Stimulated activated CD4-positive, alpha-beta T cell treated with anti-CD3 and anti-CD28 coated beads, TNF-alpha, amount 100 ng/mL, for 24 hours (primary cell): ENCODE data around the gene STMND1.
"Not testable (repeated sequence)": the region's sequence is repeated elsewhere in the genome, so short reads cannot be mapped to it uniquely, and the experiment has no call there.

Experiments
- DNase-seq, 3 experiments: peaks; one replicate each; pipeline ENCODE4 v3.0.0-alpha.2; 2020; ENCODE audit warnings: low read depth in 3 of 3

STMND1 gene

DNA sequence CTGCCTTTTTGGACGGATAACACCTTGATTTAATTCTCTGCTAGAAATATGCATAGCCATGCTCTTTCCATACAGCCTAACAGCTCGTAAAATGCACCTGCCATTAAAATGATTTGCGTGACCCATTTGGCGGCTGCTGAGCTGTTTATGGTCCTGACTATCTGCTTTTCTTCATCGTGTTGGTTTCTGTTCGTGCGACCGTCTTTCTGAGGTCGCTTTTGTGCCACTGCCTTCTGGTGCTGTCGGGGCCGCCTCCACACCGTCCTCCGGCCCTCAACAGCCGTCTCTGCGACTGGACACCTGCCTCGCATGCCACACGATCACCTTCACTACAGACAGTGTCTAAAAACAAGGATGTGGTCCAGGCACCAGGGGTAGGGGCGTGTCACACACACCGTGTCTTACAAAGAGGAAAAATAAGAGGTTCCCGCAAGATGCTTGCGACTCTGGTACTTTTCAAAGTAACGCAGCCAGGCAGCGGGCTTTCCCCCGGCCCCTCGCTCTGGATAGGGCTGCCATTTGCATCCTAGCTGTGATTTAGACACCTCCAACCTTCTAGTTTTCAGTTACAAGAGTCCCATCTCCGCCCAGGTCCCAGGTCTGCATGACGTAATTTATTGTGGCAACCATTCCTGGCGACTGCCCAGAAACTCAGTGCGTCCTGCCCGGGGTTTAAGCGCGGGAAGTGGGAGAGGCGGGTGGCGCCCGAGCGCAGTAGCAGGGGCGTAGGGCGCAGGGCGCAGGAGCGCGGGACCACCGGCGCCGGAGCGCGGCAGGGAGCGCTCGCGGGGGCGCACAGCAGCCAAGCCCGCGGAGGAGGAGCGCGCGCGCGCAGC, at the start of gene STMND1:
Gene STMND1 (plus strand): TSS at position 629 of the 836 bp plus-strand sequence. CDS start 208 bp downstream, outside the sequence.
- DNase-seq: no peak

DNA sequence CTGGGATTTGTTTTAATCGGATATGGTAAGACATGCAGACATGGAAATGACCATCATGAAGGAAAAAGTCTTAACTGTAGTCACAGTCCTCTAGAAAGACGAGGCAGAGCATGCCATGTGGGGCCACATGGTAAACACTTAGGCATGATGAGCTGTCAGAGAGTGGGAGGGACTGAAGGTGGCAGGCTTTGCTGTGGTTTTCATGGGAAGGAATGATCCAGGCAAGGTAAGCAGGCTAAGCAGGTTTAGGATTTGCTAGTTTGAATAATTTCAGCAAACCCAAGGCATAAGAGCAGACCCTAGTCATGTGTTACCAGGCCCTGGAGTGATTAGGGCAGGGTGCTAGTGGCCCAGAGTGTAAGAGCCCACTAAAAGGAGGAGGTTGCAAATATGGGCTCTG, 47.2 kb upstream of the STMND1 start:
- DNase-seq: no peak

DNA sequence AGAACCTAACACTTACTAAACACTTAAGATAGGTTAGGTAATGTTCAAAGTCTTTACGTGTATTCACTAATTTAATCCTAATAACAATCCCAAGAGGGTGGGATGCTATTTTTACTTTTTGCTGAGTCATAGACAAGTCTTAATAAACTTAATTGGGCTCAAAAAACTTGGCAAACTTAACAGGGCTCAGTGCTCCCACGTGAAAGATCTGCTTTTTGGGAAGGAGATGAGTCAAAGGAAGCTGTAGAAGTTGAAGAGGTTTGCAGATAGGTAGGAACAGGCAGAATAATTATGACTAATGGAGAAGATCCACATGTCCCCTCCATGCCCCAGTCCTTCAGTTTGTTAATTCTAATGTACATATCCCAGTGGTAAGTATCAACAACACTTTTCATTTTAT, 44.5 kb upstream of the STMND1 start:
- DNase-seq: no peak

DNA sequence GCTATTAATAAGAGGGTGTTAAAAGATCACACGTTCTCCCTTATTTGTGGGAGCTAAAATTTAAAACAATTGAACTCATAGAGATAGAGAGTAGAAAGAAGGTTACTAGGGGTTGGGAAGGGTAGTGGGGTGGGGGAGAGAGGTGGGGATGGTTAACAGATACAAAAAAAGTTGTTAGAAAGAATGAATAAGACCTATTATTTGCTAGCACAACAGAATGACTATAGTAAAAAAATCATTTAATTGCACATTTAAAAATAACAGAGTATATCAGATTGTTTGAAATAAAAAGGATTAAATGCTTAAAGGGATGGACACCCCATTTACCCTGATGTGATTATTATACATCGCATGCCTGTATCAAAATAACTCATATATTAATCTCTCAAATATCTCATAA, 43.3 kb upstream of the STMND1 start:
- DNase-seq: no peak

DNA sequence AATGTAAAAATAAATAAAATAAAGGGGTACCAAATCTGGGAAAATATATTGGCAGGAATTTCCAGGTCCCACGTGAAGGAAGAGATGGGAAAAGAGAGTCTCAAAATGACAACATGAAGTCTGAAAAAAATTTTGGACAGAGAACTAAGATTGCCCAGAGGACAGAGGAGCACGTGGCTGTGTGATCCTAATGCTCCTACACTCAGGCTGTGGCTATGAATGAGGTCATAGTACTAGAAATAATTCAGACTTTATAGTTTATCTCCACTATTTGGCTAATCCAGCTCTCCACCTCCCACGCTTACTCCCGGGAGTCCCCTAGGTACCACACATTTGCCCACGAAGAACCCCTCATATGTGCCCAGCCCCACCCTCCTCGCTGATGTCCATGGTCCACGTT, 42.8 kb upstream of the STMND1 start:
- DNase-seq: no peak

DNA sequence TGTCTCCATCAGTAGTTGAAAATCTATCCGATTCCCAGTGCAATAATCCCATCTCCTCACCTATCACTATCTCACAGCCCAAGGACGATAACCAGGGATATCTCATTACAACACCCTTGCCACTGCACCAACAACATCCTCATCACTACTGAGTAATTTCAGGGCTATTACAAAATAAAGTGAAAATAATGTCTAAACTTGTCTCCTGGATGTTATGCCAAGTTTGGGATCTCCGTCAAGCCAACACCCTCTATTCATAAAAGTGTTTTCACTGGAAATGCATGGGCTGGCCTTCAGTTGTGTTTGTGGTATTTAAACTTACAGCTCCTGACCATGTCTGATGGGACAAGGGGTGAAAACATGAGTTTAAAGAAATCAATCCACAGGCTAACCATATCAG, 42.0 kb upstream of the STMND1 start:
- DNase-seq: no peak

DNA sequence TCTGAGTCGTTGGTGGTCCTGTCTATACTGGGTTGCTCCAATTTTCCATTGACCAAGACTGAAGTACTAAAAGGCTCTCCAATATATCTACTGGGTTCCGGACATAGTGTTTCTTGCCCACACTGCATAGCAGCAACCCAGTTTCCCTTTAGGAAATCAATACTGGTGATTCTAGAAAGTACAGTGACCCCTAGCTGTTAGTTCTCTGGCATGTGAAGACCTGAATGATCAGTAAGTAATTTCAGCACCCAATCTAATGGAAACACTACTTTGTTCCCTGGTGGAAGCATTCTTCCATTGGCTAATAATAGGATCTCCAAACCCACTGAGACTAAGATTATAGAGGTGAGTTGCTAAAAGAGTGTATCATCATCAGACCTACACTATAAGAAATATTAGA, 40.8 kb upstream of the STMND1 start:
- DNase-seq: no peak

DNA sequence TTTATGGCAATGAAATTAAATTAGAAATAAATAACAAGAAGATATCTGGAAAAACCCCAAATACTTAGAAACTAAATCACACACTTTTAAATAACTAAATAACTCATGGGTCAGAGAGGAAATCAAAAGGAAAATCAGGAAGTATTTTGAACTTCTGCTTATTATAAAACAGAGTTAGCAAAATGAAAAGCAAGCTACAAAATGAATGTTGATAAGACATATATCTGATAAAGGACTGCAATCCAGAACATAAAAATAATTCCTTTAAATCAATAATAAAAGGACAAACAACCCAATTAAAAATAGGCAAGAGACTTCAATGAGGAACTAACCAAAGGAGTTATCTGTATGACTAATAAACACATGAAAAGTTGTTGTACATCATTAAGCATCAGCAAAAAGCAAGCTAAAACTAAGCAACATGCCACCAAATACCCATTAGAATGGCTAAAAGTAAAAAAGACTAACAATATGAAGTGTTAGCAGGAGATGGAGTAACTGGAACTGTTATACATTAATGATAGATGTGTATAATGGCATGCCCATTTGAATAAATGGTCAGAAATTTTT, 38.9 kb upstream of the STMND1 start:
- DNase-seq: no peak

DNA sequence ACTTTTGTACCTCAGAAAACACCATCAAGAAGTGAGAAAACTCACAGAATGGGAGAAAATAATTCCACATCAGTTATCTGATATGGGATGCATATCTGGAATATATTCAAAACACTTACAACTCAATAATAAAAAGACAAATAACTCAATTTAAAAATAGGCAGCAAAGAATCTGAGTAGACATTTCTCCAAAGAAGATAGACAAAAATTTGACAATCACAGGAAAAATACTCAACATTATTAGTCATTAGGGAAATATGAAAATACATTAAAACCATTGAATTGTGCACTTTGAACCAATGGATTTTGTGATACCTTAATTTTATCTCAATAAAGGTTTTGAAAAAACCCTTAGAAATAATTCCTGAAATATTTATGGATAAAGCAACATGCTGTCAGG, 36.9 kb upstream of the STMND1 start:
- DNase-seq: no peak

DNA sequence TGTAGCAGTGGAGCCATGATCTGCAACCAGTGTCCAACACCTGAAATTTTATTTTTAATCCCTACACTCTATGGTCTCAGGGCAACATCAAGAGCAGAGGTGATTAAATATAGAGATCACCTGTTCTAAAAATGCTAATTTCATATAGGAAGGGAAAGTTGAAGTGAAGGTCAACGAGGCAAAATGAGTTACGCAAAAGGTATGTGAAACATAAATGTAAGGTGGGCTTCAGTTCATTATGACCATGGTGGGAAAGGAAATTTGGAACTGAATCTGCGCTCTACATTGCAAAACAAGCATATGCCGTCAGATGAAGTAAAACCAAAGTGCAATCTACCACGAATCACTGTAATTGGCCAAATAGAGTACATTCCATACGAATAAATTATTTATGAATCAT, 35.2 kb upstream of the STMND1 start:
- no peak for DNase-seq

DNA sequence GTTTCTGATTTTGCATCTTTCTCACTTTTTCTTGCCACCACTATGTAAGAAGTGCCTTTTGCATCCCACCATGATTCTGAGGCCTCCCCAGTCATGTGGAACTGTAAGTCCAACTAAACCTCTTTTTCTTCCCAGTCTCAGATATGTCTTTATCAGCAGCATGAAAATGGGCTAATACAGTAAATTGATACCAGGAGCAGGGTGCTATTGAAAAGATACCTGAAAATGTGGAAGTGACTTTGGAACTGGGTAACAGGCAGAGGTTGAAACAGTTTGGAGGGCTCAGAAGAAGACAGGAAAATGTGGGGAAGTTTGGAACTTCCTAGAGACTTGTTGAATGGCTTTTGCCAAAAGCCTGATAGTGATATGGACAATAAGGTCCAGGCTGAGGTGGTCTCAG, 32.9 kb upstream of the STMND1 start:
- not testable (repeated sequence) for DNase-seq

DNA sequence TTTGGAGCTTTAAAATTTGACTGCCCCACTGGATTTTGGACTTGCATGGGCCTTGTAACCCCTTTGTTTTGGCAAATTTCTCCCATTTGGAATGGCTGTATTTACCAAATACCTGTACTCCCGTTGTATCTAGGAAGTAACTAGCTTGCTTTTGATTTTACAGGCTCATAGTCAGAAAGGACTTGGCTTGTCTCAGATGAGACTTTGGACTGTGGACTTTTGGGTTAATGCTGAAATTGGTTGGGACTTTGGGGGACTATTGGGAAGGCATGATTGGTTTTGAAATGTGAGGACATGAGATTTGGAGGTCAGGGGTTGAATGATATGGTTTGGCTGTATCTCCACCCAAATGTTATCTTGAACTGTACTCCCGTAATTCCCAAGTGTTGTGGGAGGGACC, 31.4 kb upstream of the STMND1 start:
- not testable (repeated sequence) for DNase-seq

DNA sequence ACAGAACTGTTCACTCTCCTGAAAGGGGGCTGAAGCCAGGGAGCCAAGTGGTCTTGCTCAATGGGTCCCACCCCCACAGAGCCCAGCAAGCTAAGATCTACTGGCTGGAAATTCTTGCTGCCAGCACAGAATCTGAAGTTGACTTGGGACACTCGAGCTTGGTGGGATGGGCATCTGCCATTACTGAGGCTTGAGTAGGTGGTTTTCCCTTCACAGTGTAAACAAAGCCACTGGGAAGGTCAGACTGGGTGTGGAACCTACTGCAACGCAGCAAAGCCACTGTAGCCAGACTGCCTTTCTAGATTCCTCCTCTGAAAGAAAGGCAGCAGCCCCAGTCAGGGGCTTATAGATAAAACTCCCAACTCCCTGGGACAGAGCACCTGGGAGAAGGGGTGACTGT, 28.3 kb upstream of the STMND1 start:
- DNase-seq: not testable (repeated sequence)

DNA sequence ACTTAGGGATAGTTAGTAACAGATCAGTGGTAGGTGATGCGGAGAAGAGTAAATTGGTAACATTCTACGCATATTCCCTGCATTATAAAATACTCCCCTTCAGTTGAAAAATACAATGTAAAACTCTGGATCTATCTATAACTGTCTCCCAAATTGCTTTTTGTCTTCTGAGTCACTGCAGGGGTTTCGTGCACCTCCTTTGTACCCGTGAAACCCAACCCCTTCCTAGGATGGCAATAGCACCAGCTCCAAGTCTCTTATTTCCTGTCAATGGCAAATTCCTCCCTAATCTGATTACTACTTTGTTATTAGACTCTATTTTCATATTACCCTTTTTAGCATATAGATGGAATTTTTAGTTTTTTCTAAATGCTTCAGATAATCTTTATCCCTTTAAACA, 20.6 kb upstream of the STMND1 start:
- DNase-seq: no peak

DNA sequence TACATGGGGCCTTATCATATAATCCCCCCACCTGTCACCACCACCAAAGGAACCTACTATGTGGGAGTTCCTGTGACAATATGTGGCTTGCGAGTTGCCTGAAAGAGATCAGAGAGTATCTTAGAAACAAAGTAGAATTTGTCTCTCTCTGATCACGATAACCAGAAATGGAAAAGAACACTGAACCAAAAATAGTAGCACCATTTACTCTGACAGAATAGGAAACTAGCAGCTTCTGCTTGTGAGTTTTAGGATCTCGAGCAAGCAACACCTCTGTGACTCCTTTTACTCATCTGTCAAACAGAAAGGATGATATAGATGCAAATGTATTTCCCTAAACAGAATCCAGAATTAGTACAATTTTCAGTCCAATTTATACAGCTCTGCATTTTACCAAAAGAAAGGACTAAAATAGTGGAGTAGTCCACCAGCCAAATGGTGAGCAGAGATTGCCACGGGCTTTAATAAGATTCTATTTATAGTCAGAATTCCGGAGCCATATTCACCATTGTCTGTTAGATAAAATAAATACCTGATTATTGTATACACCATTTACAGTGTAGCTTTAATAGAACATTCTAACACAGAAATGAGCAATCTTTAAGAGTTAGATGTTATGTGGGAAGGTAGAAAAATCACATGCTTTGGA, 19.9 kb upstream of the STMND1 start:
- DNase-seq: no peak

DNA sequence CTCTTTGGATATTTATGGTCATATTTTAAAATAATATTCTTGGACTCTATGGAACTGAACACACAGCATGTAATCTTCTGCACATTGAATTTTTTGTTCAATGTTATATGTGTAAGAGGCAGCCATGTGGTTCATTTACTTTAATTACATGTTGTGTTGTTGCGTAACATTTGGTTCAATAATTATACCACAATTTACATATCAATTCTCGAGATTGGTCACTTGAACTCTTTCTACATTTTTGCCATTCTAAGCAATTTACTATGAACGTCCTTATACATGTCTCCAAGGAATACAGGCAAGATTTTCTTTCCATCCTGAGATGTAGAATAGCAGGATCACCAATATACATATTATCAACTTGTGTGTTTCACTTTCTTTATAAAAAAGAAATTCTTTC, 18.5 kb upstream of the STMND1 start:
- no peak for DNase-seq

DNA sequence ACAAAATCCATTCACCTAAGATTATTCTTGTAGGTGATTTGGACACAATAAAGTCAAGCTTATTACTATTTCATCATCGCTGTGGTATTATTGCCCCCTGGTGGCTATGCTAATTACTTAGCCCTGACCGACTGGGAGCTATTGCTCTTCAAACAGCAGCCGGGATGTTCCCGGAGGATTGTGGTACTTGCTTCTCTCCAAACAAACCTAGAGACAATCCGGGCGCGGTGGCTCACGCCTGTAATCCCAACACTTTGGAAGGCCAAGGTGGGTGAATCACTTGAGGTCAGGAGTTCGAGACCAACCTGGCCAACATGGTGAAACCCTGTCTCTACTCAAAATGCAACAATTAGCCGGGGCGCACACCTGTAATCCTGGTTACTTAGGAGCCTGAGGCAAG, 15.4 kb upstream of the STMND1 start:
- peak in 1 of 3 experiments; percentile 7 for DNase-seq

DNA sequence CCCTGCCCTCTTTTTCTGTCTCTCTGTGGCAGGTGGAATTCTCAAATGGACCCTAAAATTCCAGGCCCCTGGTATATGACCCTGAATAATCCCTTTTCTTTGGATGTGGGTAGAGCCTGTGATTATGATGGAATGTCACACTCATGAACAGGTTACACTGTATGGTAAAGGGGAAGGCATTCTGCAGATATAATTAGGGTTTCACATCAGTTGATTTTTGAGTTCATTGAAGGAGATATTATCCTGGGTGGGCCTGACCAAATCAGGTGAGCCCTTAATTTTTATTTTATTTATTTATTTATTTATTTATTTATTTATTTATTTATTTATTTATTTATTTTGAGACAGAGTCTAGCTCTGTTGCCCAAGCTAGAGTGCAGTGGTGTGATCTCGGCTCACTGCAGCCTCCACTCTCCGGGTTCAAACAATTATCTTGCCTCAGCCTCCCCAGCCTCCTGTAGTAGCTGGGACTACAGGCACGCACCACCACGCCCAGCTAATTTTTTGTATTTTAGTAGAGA, 13.7 kb upstream of the STMND1 start:
- no peak for DNase-seq

DNA sequence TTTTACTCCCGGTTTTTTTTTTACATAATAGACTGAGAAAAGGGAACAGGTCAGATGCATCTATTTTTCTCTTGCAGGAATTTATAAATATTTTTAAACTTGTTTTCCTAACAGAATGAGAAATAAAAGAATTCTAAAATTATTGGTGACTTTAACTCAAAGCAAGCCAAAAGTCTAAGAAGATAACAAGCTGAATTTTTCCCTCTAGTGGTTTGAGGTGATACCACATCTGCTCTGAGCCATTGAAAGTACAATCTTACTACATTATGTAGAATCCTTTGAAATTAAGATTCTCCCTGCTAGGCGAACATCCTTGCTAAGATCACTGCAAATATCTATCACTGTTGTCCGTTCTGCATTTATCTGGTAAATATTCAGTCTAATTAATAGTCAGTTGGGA, 10.7 kb upstream of the STMND1 start:
- no peak for DNase-seq

DNA sequence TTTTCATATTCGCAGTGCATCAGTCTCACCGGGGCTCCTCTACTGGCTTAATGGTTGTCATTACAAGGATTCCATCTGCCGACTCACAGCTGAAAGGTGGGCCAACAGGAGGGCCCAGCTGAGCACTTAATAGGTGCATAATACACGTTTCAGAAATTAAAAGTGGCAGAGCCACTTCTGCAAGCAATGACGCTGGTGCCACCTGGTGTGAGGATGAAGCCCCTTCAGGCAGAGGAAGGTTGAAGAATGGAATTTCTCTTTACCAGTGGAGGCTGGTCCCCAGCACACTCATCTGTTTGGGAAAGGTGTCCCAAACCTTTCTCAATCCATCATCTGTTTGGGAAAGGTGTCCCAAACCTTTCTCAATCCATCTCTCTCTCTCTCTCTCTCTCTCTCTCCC, 8.2 kb upstream of the STMND1 start:
- no peak for DNase-seq

DNA sequence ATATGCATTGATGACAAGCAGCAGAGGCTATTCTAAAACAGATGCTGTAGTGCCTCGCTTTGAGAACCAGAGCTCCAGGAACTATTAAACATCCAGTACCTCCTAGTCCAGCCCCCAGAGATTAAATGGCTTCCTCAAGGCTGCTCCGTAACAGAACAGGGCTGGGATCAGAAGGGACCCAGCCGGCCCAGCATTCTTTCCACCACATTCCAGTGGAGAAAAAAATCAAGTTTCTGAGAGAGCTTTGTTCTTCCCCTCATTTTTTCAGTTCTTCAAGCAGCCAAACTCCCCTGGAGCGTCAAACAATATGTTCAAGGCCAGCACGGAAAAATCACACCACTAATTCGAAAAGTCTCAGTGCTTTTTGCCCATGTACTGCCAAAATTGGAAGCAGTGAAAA, 5.8 kb upstream of the STMND1 start:
- DNase-seq: no peak

DNA sequence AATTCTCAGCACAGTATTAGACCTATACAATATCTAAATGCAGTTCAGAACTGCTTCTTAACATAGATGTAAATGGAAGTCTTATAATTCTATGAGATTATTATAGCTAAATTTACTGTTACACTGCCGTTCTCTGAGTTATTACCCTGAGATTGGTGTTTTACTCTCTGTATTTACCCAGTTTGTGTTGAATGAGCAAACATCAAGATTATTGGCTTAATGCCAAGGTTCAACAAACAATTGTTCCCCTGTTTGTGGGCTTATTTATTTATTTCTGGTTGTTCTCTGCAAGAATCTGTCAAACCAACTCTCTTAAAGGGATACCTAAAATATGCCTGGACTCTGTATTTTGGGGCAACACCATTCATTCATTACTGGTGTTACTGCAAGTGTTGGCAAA, 5.2 kb upstream of the STMND1 start:
- DNase-seq: no peak

DNA sequence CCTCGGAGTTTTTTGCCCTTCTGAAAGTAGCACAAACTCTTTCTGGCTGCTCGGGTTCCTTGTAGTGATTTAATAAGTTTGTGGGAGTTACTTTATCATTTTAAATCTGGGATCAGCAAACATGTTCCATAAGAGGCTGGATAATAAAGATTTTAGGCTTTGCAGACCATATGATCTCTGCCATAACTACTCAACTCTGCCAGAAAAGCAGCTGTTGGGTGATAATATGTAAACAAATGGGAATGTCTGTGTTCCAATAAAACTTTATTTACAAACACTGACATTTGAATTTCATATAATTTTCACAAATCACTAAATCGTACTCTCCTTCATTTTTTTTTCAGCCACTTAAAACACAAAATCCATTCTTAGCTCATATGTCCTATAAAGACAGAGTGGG, 3.9 kb upstream of the STMND1 start:
- no peak for DNase-seq
